Astrocyte (in vitro differentiated cells and primary cell): ENCODE measurements around the gene KIF5A. TPM values are rescaled to one million over a fixed set of nuclear protein-coding genes. Genes with fewer than 3 reads are reported as not detected.
"Not testable (repeated sequence)": the region's sequence is repeated elsewhere in the genome, so short reads cannot be mapped to it uniquely, and the experiment has no call there.

Experiments used
- DNase-seq: peaks from one replicate; pipeline ENCODE4 v3.0.0-alpha.2; 2010; ENCODE audit warnings: low read depth
- FAIRE-seq: peaks from 2 replicates; lab custom pipeline; 2011; peaks lifted over from hg19 to GRCh38; lab: Jason Lieb, UNC
- H2AFZ ChIP-seq: 2 replicates; pipeline ENCODE4 v1.6.0; 2012; ENCODE audit warnings: low read depth, low read length, inconsistent platforms
- H3K27ac ChIP-seq: 2 replicates; pipeline ENCODE4 v1.5.1; 2011; ENCODE audit warnings: low read depth, low read length, inconsistent platforms
- H3K27me3 ChIP-seq: 2 replicates; pipeline ENCODE4 v1.6.0; 2011; ENCODE audit warnings: low read length, inconsistent platforms; ENCODE audit not compliant: insufficient read depth
- H3K36me3 ChIP-seq: 2 replicates; pipeline ENCODE4 v1.5.1; 2011; ENCODE audit warnings: low read length, inconsistent platforms; ENCODE audit not compliant: insufficient read depth
- H3K4me1 ChIP-seq: 2 replicates; pipeline ENCODE4 v1.5.1; 2011; ENCODE audit warnings: low read length, inconsistent platforms; ENCODE audit not compliant: insufficient read depth
- H3K4me2 ChIP-seq: 2 replicates; pipeline ENCODE4 v1.6.0; 2012; ENCODE audit warnings: low read length, inconsistent platforms
- H3K4me3 ChIP-seq: 2 replicates; pipeline ENCODE4 v1.5.1; 2011; ENCODE audit warnings: low read depth, mild to moderate bottlenecking, low read length, inconsistent platforms; ENCODE audit not compliant: insufficient read depth
- H3K79me2 ChIP-seq: 2 replicates; pipeline ENCODE4 v1.6.0; 2012; ENCODE audit warnings: mild to moderate bottlenecking, low read length, inconsistent platforms; ENCODE audit not compliant: insufficient read depth
- H3K9ac ChIP-seq: 2 replicates; pipeline ENCODE4 v1.6.0; 2012; ENCODE audit warnings: mild to moderate bottlenecking, low read length, inconsistent platforms
- H3K9me3 ChIP-seq: 2 replicates; pipeline ENCODE4 v1.5.1; 2012; ENCODE audit warnings: low read depth, mild to moderate bottlenecking, low read length, inconsistent platforms; ENCODE audit not compliant: insufficient read depth
- H4K20me1 ChIP-seq: 2 replicates; pipeline ENCODE4 v1.6.0; 2012; ENCODE audit warnings: low read length, inconsistent platforms; ENCODE audit not compliant: insufficient read depth
- H3K27ac Mint-ChIP-seq: one replicate; pipeline ENCODE4 v1.8.0; 2021; ENCODE audit warnings: mild to moderate bottlenecking, mixed read lengths; ENCODE audit not compliant: unreplicated experiment
- H3K27me3 Mint-ChIP-seq: one replicate; pipeline ENCODE4 v1.8.0; 2021; ENCODE audit warnings: low read depth, mixed read lengths; ENCODE audit not compliant: unreplicated experiment
- H3K36me3 Mint-ChIP-seq: one replicate; pipeline ENCODE4 v1.8.0; 2021; ENCODE audit warnings: low read depth, mixed read lengths; ENCODE audit not compliant: unreplicated experiment
- H3K4me1 Mint-ChIP-seq: one replicate; pipeline ENCODE4 v1.8.0; 2021; ENCODE audit warnings: low read depth, mixed read lengths; ENCODE audit not compliant: unreplicated experiment
- H3K4me3 Mint-ChIP-seq: one replicate; pipeline ENCODE4 v1.8.0; 2021; ENCODE audit warnings: mild to moderate bottlenecking, moderate library complexity, mixed read lengths; ENCODE audit not compliant: unreplicated experiment
- H3K9me3 Mint-ChIP-seq: one replicate; pipeline ENCODE4 v1.8.0; 2021; ENCODE audit warnings: mild to moderate bottlenecking, mixed read lengths; ENCODE audit not compliant: unreplicated experiment
- CTCF ChIP-seq: IDR thresholded peaks from 2 replicates; pipeline ENCODE4 v1.5.1; 2011; ENCODE audit warnings: low read depth, mild to moderate bottlenecking, inconsistent platforms, low read length, moderate library complexity; ENCODE audit not compliant: insufficient read depth
- EZH2 ChIP-seq: IDR thresholded peaks from 2 replicates; pipeline ENCODE4 v1.6.1; 2012; ENCODE audit warnings: mild to moderate bottlenecking, low read length, inconsistent platforms; ENCODE audit not compliant: insufficient read depth
- total RNA-seq: library from RNA; stranded (reverse); gene quantifications from 2 replicates; pipeline ENCODE4 v1.2.1, GENCODE V29; 2021

KIF5A gene
- total RNA-seq, 1 donor from 2014 or later = 7.2 TPM

GRCh38 chr12:57558864-57559263 is 9.0 kb downstream of the KIF5A start:
- Histone ChIP-seq H3K27ac (no peak overlapping the region), H3K36me3 (peaks cover 4% of the 10 kb centered on the region), H3K79me2 (no peaks in the 10 kb centered on the region), H3K4me3 (no peak overlapping the region), H3K9me3 (no peaks in the 10 kb centered on the region), H4K20me1 (peaks cover 7% of the 10 kb centered on the region), H2AFZ (no peak overlapping the region), H3K4me2 (no peak overlapping the region), H3K4me1 (peaks cover 3% of the 10 kb centered on the region), H3K27me3 (no peaks in the 10 kb centered on the region), H3K9ac (no peak overlapping the region)
- H3K4me1 Mint-ChIP-seq = peaks cover 1% of the 10 kb centered on the region
- H3K36me3 Mint-ChIP-seq = peaks cover 4% of the 10 kb centered on the region
- TF ChIP-seq EZH2 (no peak), CTCF (no peak)
- no peak overlapping the region for H3K4me3 Mint-ChIP-seq
- H3K27ac Mint-ChIP-seq = no peak overlapping the region
- H3K27me3 Mint-ChIP-seq = peaks cover 5% of the 10 kb centered on the region
- FAIRE-seq (no peak), DNase-seq (no peak)
- peaks cover 1% of the 10 kb centered on the region for H3K9me3 Mint-ChIP-seq

- H3K4me3 Mint-ChIP-seq = no peak overlapping the region
- peaks cover 16% of the 10 kb centered on the region for H3K36me3 Mint-ChIP-seq
- Histone ChIP-seq H3K4me3 (no peak overlapping the region), H4K20me1 (no peaks in the 10 kb centered on the region), H3K9ac (no peak overlapping the region), H3K4me2 (no peak overlapping the region), H2AFZ (no peak overlapping the region), H3K4me1 (peaks cover 3% of the 10 kb centered on the region), H3K27me3 (no peaks in the 10 kb centered on the region), H3K9me3 (no peaks in the 10 kb centered on the region), H3K27ac (no peak overlapping the region), H3K79me2 (no peaks in the 10 kb centered on the region), H3K36me3 (peaks cover 4% of the 10 kb centered on the region)
- no peak for DNase-seq
- H3K4me1 Mint-ChIP-seq = no peaks in the 10 kb centered on the region
- no peak for TF ChIP-seq CTCF
- no peak for TF ChIP-seq EZH2
- peaks cover 1% of the 10 kb centered on the region for H3K9me3 Mint-ChIP-seq
- peaks cover 12% of the 10 kb centered on the region for H3K27me3 Mint-ChIP-seq
- H3K27ac Mint-ChIP-seq = no peak overlapping the region
- no peak for FAIRE-seq
Observed at GRCh38 chr12:57560516-57560915, 10.7 kb downstream of the KIF5A start.

- H3K27ac Mint-ChIP-seq, H3K36me3 ChIP-seq, H3K27me3 ChIP-seq, H3K4me1 ChIP-seq, H3K4me3 Mint-ChIP-seq, H3K27ac ChIP-seq, H3K4me3 ChIP-seq, FAIRE-seq, H4K20me1 ChIP-seq, H3K9ac ChIP-seq, H2AFZ ChIP-seq, H3K79me2 ChIP-seq, H3K9me3 ChIP-seq, H3K9me3 Mint-ChIP-seq, DNase-seq, H3K4me1 Mint-ChIP-seq, H3K4me2 ChIP-seq: not testable (repeated sequence)
- H3K27me3 Mint-ChIP-seq = peaks cover 12% of the 10 kb centered on the region
- peaks cover 16% of the 10 kb centered on the region for H3K36me3 Mint-ChIP-seq
Observed at GRCh38 chr12:57561117-57561516, 11.3 kb downstream of the KIF5A start.
